Measurements from ENCODE around the gene MRTFB. TPM values are rescaled to one million over a fixed set of nuclear protein-coding genes. Genes with fewer than 3 reads are reported as not detected.
A peak's percentile ranks its signal among the peaks of the same experiment; 100 is the strongest.
"Not testable (repeated sequence)": the region's sequence is repeated elsewhere in the genome, so short reads cannot be mapped to it uniquely, and the experiment has no call there.

The MRTFB gene
- total RNA-seq, 1 experiment from 2014 or later, result 12.7 TPM

DNA sequence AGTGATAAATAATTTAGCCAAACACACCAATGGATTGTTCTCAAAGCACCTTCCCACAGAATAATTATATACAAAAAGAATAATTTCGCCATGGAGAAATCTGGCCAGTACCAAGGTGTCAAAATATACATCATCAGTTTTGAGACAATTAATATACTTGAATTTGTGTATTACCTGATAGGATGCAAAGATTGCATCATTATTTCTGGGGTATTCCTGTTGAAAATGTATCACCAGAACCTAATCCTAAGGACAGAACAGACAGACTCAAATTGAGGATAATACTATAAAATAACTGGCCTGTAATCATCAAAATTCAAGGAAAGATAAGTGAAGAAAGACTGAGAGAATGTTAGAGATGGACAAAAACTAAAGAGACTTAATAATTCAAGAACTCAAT, 111.9 kb downstream of the MRTFB start:
- no TSS peak for BruUV-seq (replicated peaks)
- H3K79me2 ChIP-seq (ENCODE audit: low read length), result 0 out of 2 replicates have a peak, but pooled peaks cover 11% of the 10 kb centered on the region
- no peak overlapping the region for H3K27ac ChIP-seq (ENCODE audit: low read length)
- H3K4me2 ChIP-seq (ENCODE audit: low read length), result no peak overlapping the region; the same call in 1 of the 2 replicates
- H3K9me2 ChIP-seq (replicated peaks; ENCODE audit: low read length), result no peaks in the 10 kb centered on the region
- H3K4me1 ChIP-seq (ENCODE audit: insufficient read depth, low read length), result peaks cover 48% of the 10 kb centered on the region
- peaks cover 6% of the 10 kb centered on the region for H3F3A ChIP-seq (ENCODE audit: low read length, unreplicated experiment)
- ChIA-PET POLR2A (ENCODE audit: unreplicated experiment) (no interaction called here), CTCF (no interaction called here)
- no peak for ATAC-seq
- no peak overlapping the region for H3K9ac ChIP-seq (ENCODE audit: low read length)
- H3K4me3 ChIP-seq (ENCODE audit: low read length), result no peak overlapping the region
- intact Hi-C loops (cut with micrococcal nuclease), result loop anchor here (10.0 kb wide), 2 partner anchors 88 to 158 kb away; no protein-coding TSS in a partner anchor
- 0 out of 2 replicates have a peak, but pooled peaks cover 3% of the 10 kb centered on the region for H4K20me1 ChIP-seq (ENCODE audit: low read length)
- no peak for DNase-seq
- H3K27me3 ChIP-seq (ENCODE audit: low read length), result no peaks in the 10 kb centered on the region
- H3K9me3 ChIP-seq (ENCODE audit: low read length), result no peaks in the 10 kb centered on the region
- TF ChIP-seq EZH2phosphoT487 (IDR thresholded peaks at IDR 0.05; ENCODE audit: borderline replicate concordance, low read length) (no peak), EZH2 (IDR thresholded peaks at IDR 0.05; ENCODE audit: low read length, unreplicated experiment) (no peak)
- TF ChIP-seq, protein P1, sequence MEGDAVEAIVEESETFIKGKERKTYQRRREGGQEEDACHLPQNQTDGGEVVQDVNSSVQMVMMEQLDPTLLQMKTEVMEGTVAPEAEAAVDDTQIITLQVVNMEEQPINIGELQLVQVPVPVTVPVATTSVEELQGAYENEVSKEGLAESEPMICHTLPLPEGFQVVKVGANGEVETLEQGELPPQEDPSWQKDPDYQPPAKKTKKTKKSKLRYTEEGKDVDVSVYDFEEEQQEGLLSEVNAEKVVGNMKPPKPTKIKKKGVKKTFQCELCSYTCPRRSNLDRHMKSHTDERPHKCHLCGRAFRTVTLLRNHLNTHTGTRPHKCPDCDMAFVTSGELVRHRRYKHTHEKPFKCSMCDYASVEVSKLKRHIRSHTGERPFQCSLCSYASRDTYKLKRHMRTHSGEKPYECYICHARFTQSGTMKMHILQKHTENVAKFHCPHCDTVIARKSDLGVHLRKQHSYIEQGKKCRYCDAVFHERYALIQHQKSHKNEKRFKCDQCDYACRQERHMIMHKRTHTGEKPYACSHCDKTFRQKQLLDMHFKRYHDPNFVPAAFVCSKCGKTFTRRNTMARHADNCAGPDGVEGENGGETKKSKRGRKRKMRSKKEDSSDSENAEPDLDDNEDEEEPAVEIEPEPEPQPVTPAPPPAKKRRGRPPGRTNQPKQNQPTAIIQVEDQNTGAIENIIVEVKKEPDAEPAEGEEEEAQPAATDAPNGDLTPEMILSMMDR (conservative IDR thresholded peaks at IDR 0.05; ENCODE audit: low read depth, low read length), result no peak
- no peak overlapping the region for H2AFZ ChIP-seq (ENCODE audit: low read length)
- H3K36me3 ChIP-seq (ENCODE audit: low read depth, low read length), result no peaks in the 10 kb centered on the region

DNA sequence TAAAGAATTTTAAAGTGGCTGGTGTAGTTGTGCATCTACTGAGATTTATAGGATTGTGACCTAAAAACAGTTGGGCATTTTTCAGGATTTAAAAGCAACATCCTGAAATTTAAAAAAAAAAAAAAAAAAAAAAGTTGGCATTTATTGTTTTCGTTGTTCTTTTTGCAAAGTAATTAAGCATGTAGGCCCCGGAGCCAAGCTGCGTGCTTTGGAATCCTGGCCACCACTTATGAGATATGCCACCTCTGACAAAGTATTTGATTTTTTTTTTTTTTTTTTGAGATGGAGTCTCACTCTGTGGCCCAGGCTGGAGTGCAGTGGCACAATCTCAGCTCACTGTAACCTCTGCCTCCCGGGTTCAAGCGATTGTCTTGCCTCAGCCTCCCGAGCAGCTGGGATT, 112.8 kb downstream of the MRTFB start:
- H3K27ac ChIP-seq (ENCODE audit: low read length); H4K20me1 ChIP-seq (ENCODE audit: low read length); H3K4me2 ChIP-seq (ENCODE audit: low read length); ATAC-seq; BruUV-seq (replicated peaks); DNase-seq; H3K9me2 ChIP-seq (replicated peaks; ENCODE audit: low read length); CTCF ChIA-PET; H2AFZ ChIP-seq (ENCODE audit: low read length); H3K27me3 ChIP-seq (ENCODE audit: low read length); H3K36me3 ChIP-seq (ENCODE audit: low read depth, low read length); H3F3A ChIP-seq (ENCODE audit: low read length, unreplicated experiment); POLR2A ChIA-PET (ENCODE audit: unreplicated experiment); H3K9ac ChIP-seq (ENCODE audit: low read length); H3K9me3 ChIP-seq (ENCODE audit: low read length); H3K4me3 ChIP-seq (ENCODE audit: low read length): not testable (repeated sequence)
- intact Hi-C loops (cut with micrococcal nuclease), result loop anchor here (10.0 kb wide), 2 partner anchors 89 to 159 kb away; no protein-coding TSS in a partner anchor
- 0 out of 2 replicates have a peak, but pooled peaks cover 11% of the 10 kb centered on the region for H3K79me2 ChIP-seq (ENCODE audit: low read length)
- peaks cover 48% of the 10 kb centered on the region for H3K4me1 ChIP-seq (ENCODE audit: insufficient read depth, low read length)

DNA sequence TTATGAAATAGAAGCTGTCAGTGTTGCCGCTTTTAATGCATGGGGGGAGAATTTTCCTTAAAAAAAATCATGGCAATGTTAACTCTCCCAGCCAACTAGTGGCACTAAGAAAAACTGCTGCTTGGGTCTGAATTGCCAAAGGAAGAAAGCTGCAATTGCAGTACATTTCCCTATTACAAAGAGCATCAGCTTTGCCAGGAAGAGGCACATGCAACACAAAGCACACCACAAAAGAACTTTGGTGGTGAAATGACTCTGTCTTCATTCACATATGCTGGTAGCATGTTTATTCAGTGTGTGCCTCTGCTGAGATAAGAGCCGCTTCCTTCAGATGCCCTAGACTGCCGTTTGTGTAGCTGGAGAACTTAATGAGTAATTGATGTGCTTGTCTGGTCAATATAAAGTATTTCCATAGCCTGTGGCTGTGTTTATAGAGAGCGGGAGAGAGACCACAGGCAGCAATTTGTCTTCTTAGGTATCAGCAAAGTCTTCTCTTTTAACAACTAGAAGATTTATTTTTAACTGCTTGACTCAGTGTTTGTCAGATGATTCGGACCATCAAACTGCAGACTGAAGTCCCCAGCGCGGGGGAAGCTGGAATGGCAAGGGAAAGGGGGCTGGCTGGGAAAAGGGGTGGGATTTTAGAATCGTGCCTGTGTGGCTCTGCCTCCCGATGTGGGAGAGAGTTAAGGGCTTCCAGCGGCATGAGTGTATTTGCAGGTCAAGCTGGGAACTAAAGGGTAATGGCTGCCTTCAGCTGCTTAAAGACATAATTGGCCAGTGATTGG, 115.1 kb downstream of the MRTFB start:
- Histone ChIP-seq H3K27me3 (ENCODE audit: low read length) (no peaks in the 10 kb centered on the region), H3K9me3 (ENCODE audit: low read length) (no peaks in the 10 kb centered on the region), H3K4me1 (ENCODE audit: insufficient read depth, low read length) (peaks cover 30% of the 10 kb centered on the region), H3K4me2 (ENCODE audit: low read length) (peak overlapping the region; percentile 53), H3K27ac (ENCODE audit: low read length) (peak overlapping the region; percentile 24), H4K20me1 (ENCODE audit: low read length) (0 out of 2 replicates have a peak, but pooled peaks cover 3% of the 10 kb centered on the region), H3F3A (ENCODE audit: low read length, unreplicated experiment) (peaks cover 6% of the 10 kb centered on the region), H3K9me2 (replicated peaks; ENCODE audit: low read length) (no peaks in the 10 kb centered on the region), H3K79me2 (ENCODE audit: low read length) (0 out of 2 replicates have a peak, but pooled peaks cover 11% of the 10 kb centered on the region), H2AFZ (ENCODE audit: low read length) (peak overlapping the region; percentile 67; the same call in 1 of the 2 replicates), H3K36me3 (ENCODE audit: low read depth, low read length) (no peaks in the 10 kb centered on the region), H3K9ac (ENCODE audit: low read length) (no peak overlapping the region), H3K4me3 (ENCODE audit: low read length) (no peak overlapping the region)
- POLR2A ChIA-PET (ENCODE audit: unreplicated experiment), result no interaction called here
- no TSS peak for BruUV-seq (replicated peaks)
- DNase-seq (peak; percentile 46), ATAC-seq (peak; percentile 21; the same call in 1 of the 2 replicates)
- intact Hi-C loops (cut with micrococcal nuclease), result loop anchor here (5.0 to 10.0 kb wide), 3 partner anchors 91 to 264 kb away; partner anchors contain the start of gene ERCC4
- TF ChIP-seq EZH2phosphoT487 (IDR thresholded peaks at IDR 0.05; ENCODE audit: borderline replicate concordance, low read length), result no peak
- TF ChIP-seq, protein P1 (conservative IDR thresholded peaks at IDR 0.05; ENCODE audit: low read depth, low read length), result peak; percentile 53; the same call in 1 of the 2 replicates
- CTCF ChIA-PET, result interaction anchor here (0.6 kb wide), 1 partner anchor 90 kb away, joined by 5 read pairs; no protein-coding TSS in a partner anchor
